ENCODE results near the gene BNIP2.

DNA sequence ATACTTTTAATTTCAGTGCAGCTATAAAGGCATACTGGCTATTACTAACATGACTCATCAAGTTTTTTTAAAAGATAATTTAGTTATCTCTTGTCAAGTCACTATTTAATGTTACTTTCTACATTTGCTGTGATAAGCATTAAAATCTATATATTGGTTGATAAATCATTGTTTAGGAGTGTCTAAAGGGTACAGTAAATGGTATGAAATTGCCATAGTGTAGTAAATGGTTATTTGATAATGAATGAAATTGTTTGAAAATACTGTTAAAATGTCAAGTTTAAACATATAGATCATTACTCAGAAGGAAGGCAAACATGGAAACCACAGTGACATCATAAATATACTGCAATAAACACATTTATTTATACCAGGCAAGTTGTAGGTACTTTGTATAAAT is 13.2 kb upstream of the BNIP2 start:
- TF ChIP-seq POLR2AphosphoS5 (IDR thresholded peaks at IDR 0.05; ENCODE audit: low read depth, low read length) (no peak), POLR2A (IDR thresholded peaks at IDR 0.05; ENCODE audit: low read depth, low read length) (no peak)
